Aorta (tissue), 5 donors: ENCODE measurements around the gene BTBD9. TPM values are rescaled to one million over a fixed set of nuclear protein-coding genes. Genes with fewer than 3 reads are reported as not detected.
"Not testable (repeated sequence)": the region's sequence is repeated elsewhere in the genome, so short reads cannot be mapped to it uniquely, and the experiment has no call there.

ENCODE experiments used
- ATAC-seq: fragments of 200-7000 bp; cut with Tn5 transposase; one replicate; pipeline ENCODE4 v1.9.1; 2022; ENCODE audit warnings: moderate library complexity; ENCODE audit not compliant: low FRiP score
- DNase-seq, 2 donors: peaks; one replicate each; pipeline ENCODE4 v3.0.0-alpha.2; 2020
- H3K27ac ChIP-seq, 2 donors: one replicate each; pipeline ENCODE4 v1.5.1; 2013; ENCODE audit warnings: low read length in 2 of 2, mild to moderate bottlenecking in 2 of 2, moderate library complexity in 2 of 2, control low read depth in 1 of 2, inconsistent platforms in 1 of 2, low read depth in 1 of 2
- H3K27me3 ChIP-seq, 2 donors: one replicate each; pipeline ENCODE4 v1.6.1; 2013; ENCODE audit warnings: control low read depth in 1 of 2, low read length in 1 of 2, mild to moderate bottlenecking in 1 of 2, moderate library complexity in 1 of 2; ENCODE audit not compliant: insufficient read depth in 2 of 2, control insufficient read depth in 1 of 2
- H3K36me3 ChIP-seq, 2 donors: one replicate each; pipeline ENCODE4 v1.6.1; 2013; ENCODE audit warnings: control low read depth in 1 of 2, low read length in 1 of 2, mild to moderate bottlenecking in 1 of 2; ENCODE audit not compliant: insufficient read depth in 2 of 2, control insufficient read depth in 1 of 2
- H3K4me1 ChIP-seq, 2 donors: one replicate each; pipeline ENCODE4 v1.6.1; 2013; ENCODE audit warnings: low read length in 2 of 2, control low read depth in 1 of 2, mild to moderate bottlenecking in 1 of 2, moderate library complexity in 1 of 2; ENCODE audit not compliant: insufficient read depth in 2 of 2, control insufficient read depth in 1 of 2
- H3K4me3 ChIP-seq, 2 donors: one replicate each; pipeline ENCODE4 v1.5.1; 2013; ENCODE audit warnings: low read length in 2 of 2, control low read depth in 1 of 2, mild to moderate bottlenecking in 1 of 2
- H3K9me3 ChIP-seq: one replicate; pipeline ENCODE4 v1.6.1; 2013; ENCODE audit warnings: mild to moderate bottlenecking, low read length; ENCODE audit not compliant: control insufficient read depth
- WGBS, 2 donors: extraction: QIAGEN DNeasy Blood & Tissue Kit; methylation state at CpG; one replicate each; pipeline ENCODE4 v1.1.7; 2013; 5-methylcytosine and 5-hydroxymethylcytosine counted together
- intact Hi-C, 2 donors: fragments of 100-400 bp; cut with DNase I; formaldehyde crosslinking; loops; one replicate each; pipeline versions ENCODE4 v1.14.2 to v1.15.0; 2022
- polyA plus RNA-seq, 2 donors: library from polyadenylated mRNA; stranded (reverse); fragments of 200-250 nt; gene quantifications; one replicate each; pipeline ENCODE4 v1.2.3, GENCODE V29; 2013
- total RNA-seq, 2 donors: library from RNA; stranded (reverse); fragmentation: NEBNext Ultra II Directional; extraction: Animal tissue kit (Norgen Biotek cat#: 25700); gene quantifications; one replicate each; pipeline ENCODE4 v1.2.1, GENCODE V29; 2021
- donor health status: healthy with polysubstance abuse.
- donor health status: Bipolar disorder and iron deficiency.
- donor health status: DM: no; HTN: no; CAD: no.
- donor health status: DM: no; HTN: no; CAD: no.
- donor health status: DM: yes; HTN: yes; CAD: no.

BTBD9 gene
- total and polyA plus RNA-seq, 4 donors, result 1.5 to 23.6 (median 12.4) TPM

- intact Hi-C loops, ATAC-seq, H3K27ac ChIP-seq, H3K36me3 ChIP-seq, DNase-seq, H3K4me3 ChIP-seq, H3K4me1 ChIP-seq, H3K27me3 ChIP-seq, H3K9me3 ChIP-seq: not testable (repeated sequence)
- 96 to 97% methylated on average over 40 of the region's 40 CpGs for WGBS, 2 donors
Observed at GRCh38 chr6:38124224-38124926, 515.4 kb downstream of the BTBD9 start.

DNA sequence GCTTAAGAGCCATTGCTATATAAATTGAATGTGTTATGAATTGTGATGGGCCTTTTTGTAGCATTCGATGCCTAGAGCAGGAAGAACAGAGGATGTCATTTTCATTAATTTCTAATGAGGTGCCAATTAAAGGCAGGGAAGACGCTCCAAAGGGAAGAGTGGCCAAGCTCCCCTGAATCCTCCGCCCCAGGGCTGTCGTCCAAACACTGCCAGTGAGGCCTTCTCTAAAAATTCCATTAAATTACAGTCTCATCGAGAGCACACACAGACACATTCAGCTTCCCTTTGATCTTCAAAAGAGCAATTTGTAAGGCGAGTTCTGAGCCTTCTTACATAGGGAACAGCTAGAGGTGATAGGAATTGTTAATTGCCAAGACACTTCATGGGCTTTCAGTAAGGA is 520.2 kb downstream of the BTBD9 start:
- DNase-seq (no peak), ATAC-seq (no peak)
- Histone ChIP-seq H3K27ac (no peak overlapping the region), H3K9me3 (no peaks in the 10 kb centered on the region), H3K4me3 (no peak overlapping the region), H3K4me1 (no peaks in the 10 kb centered on the region), H3K27me3 (no peaks in the 10 kb centered on the region), H3K36me3 (peaks cover 0 to 7% of the 10 kb centered on the region in 2 donors)
- intact Hi-C loops, result no loop called here
- WGBS, 2 donors, result 87 to 88% methylated on average over 6 of the region's 6 CpGs

DNA sequence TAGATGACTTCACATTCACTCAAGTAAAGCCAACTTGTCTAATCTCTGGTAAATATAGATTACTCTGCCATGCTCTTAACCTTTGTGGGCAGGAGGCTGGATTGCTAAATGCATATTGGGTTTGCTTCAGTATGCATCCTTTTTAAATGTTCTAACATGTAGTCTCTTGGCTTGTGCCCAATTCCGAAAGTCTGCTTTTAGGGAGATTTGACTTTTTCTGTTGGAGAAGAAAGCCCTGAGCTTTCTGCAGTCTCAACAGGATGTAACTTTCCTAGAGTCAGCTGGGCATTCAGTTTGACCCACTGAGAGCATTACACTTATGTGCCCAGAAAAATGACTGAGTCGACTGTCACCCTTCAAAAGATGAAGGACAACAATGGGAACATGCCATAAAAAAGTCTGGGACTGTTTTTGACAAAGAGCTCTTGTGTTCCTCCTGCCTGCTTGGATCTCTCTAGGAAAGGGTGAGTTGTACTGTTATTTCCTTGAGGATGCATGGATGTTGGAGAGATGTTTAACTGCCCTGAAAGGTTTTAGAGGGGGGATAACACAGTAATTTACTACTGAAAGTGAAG is 520.9 kb downstream of the BTBD9 start:
- Histone ChIP-seq H3K27ac (no peak overlapping the region), H3K27me3 (no peaks in the 10 kb centered on the region), H3K4me3 (no peak overlapping the region), H3K4me1 (no peaks in the 10 kb centered on the region), H3K9me3 (no peaks in the 10 kb centered on the region), H3K36me3 (peaks cover 0 to 7% of the 10 kb centered on the region in 2 donors)
- ATAC-seq, result no peak
- 16 to 23% methylated on average over 2 of the region's 2 CpGs for WGBS, 2 donors
- intact Hi-C loops, result no loop called here
- DNase-seq, result no peak

Other genes starting within 250 kb of the BTBD9 start
- 10 to 100 TPM; 43.1 to 49.4 TPM for gene GLO1, start 63.2 kb upstream of the BTBD9 start, total RNA-seq
- 10 to 100 TPM; 53.4 to 94.3 TPM for gene GLO1, start 63.2 kb upstream of the BTBD9 start, polyA plus RNA-seq
- gene DNAH8, start 75.4 kb upstream of the BTBD9 start, total RNA-seq, result under 1 TPM; 0.03 TPM
- gene DNAH8, start 75.4 kb upstream of the BTBD9 start, polyA plus RNA-seq, result under 1 TPM in 1 of 2 donors, not detected in 1; under 0.01 TPM